Adrenal gland (tissue), 5 donors: ENCODE data around the gene RBKS.

Source experiments
- CTCF ChIP-seq, 6 experiments: fragments of 450-650 bp in 4 of 6; fragments of 200-600 bp in 2 of 6; sonication (generic) in 1 of 6; IDR thresholded peaks; 1 replicate in 5 of 6; 2 replicates in 1 of 6; pipeline versions ENCODE4 v1.5.1 to v1.8.0; 2016 to 2021; ENCODE audit warnings: antibody characterized with exemption in 6 of 6, mild to moderate bottlenecking in 2 of 6, moderate library complexity in 1 of 6
- POLR2A ChIP-seq, 2 donors: fragments of 450-650 bp; IDR thresholded peaks; one replicate each; pipeline ENCODE4 v1.6.1; 2017; ENCODE audit warnings: antibody characterized with exemption in 2 of 2, mild to moderate bottlenecking in 2 of 2, moderate library complexity in 1 of 2
- donor health status: DM: no; HTN: no; CAD: no.

GRCh38 chr2:27878825-27879224 is 11.4 kb downstream of the RBKS start:
- TF ChIP-seq CTCF (IDR thresholded peaks at IDR 0.05) (no peak), POLR2A (IDR thresholded peaks at IDR 0.05) (no peak)
